NCI-H82 (cell line): Measurements from ENCODE around the gene PSMA8.

Experiments
- DNase-seq: peaks from one replicate; lab custom pipeline; 2025; lab: John Stamatoyannopoulos, UW

Gene PSMA8

GRCh38 chr18:26175481-26175880 lies 41.8 kb downstream of the PSMA8 start:
- no peak for DNase-seq

- DNase-seq, result no peak
Measured at GRCh38 chr18:26176134-26176533, 42.5 kb downstream of the PSMA8 start.

DNA sequence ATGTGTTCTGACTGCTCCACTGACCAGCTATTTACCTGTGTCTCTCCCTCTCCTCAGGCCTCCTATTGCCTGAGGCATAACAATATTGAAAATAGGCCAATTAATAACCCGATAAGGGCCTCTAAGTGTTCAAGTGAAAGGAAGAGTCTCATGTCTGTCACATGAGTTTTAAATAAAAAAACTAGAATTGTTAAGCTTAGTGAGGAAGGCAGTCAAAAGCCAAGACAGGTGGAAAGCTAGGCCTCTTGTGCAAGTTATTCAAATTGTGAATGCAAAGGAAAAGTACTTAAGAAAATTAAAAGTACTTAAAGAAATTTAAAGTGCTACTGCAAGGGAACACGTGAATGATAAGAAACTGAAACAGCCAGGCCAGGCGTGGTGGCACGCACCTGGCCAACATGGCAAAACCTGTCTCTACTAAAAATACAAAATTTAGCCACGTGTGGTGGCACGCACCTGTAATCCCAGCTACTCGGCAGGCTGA lies 47.7 kb downstream of the PSMA8 start:
- no peak for DNase-seq

DNA sequence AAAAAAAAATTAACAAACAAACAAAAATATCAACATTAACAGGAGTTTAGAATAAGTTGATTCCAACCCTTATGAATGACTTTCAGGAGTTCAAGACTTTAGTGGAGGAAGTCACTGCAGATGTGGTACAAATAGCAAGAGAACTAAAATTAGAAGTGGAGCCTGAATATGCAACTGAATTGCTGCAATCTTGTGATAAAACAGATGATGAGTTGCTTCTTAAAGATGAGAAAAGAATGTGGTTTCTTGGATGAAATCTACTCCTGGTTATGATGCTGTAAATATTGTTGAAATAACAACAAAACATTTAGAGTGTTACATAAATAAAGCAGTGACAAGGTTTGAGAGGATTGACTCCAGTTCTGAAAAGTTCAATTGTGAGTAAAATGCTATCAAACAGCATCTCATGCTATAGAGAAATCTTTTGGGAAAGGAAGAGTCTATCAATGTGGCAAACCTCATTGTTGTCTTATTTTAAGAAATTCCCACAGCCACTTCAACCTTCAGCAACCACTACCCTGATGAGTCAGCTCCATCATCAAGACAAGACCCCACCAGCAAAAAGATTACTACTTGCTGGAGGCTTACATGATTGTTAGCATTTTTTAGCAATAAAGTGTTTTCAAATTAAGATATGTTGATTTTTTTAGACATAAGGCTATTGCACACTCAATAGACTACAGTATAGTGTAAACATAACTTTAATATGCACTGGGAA lies 49.9 kb downstream of the PSMA8 start:
- DNase-seq, result no peak

GRCh38 chr18:26185267-26185666 lies 51.6 kb downstream of the PSMA8 start:
- peak; percentile 54 for DNase-seq

- DNase-seq, result no peak
Measured at GRCh38 chr18:26190506-26190905, 56.8 kb downstream of the PSMA8 start.

- no peak for DNase-seq
Measured at GRCh38 chr18:26192233-26192632, 58.6 kb downstream of the PSMA8 start.

GRCh38 chr18:26196605-26197004 lies 62.9 kb downstream of the PSMA8 start:
- no peak for DNase-seq

- peak; percentile 19 for DNase-seq
Measured at GRCh38 chr18:26202001-26202400, 68.3 kb downstream of the PSMA8 start.

- no peak for DNase-seq
Measured at GRCh38 chr18:26205318-26205717, 71.6 kb downstream of the PSMA8 start.

GRCh38 chr18:26206488-26206887 lies 72.8 kb downstream of the PSMA8 start:
- no peak for DNase-seq

DNA sequence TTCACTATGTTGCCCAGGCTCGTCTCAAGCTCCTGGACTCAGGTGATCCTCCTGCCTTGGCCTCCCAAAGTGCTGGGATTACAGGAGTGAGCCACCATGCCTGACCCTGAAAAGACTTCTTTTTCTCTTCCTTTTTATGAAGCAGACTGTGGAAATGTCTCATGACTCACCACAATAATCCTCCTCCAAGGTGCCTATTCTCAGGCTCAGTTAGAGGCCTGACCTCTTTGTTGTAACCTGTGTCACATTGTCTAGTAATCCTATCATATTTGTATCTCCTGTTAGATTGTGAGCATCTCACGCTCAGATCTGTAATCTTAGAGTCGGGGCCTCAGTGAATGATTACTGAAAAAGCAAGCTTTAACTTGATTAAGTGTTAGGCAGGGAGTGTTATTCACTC lies 74.3 kb downstream of the PSMA8 start:
- DNase-seq, result peak; percentile 21

GRCh38 chr18:26208977-26209376 lies 75.3 kb downstream of the PSMA8 start:
- no peak for DNase-seq

- DNase-seq, result no peak
Measured at GRCh38 chr18:26210147-26210546, 76.5 kb downstream of the PSMA8 start.

GRCh38 chr18:26215247-26215970 lies 81.7 kb downstream of the PSMA8 start:
- no peak for DNase-seq

GRCh38 chr18:26225022-26225693 lies 91.5 kb downstream of the PSMA8 start:
- DNase-seq, result peak; percentile 43

- no peak for DNase-seq
Measured at GRCh38 chr18:26225915-26226228, 92.2 kb downstream of the PSMA8 start.

DNA sequence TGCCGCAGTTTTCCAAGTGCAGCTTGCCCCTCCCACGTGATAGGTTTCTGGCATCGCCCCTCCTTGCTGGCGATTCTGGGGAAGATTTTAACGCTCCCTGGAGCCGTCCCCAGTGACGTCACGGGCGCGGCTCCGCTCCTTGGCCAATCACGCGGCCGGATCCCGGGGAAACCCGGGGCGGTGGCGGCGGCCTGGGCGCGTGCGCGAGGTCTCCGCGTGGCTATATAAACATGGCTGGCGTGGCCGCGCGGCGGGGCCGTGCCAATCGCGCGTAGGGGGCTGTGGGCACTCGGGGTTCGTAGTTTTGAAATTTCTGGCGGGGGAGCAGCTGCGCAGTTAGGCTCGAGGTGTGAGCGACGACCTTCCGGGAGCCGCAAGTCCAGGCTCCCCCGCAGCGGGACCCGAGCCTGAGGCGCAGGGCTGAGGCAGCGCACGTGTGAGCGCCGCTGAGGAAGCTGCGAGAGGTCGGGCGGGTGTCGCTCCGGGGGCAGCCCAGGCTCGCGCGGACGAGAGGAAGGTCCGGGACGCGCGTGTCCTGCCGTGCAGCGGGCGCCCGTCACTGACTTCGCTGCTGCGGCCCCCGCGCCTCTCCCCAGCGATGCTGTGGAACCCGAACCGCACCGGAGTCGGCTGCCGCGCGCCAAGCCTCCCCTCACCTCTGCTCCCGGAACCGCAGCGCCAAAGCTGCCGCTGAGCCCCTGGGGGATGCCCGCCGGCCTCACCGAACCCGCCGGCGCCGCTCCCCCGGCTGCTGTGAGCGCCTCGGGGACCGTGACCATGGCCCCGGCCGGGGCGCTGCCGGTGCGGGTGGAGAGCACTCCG lies 92.8 kb downstream of the PSMA8 start, which contains the start of gene TAF4B:
TAF4B (plus strand) TSS at position 217 of the 822 bp plus-strand sequence; CDS start at position 706, 489 bp downstream.
- peak; percentile 98 for DNase-seq

- peak; percentile 51 for DNase-seq
Measured at GRCh38 chr18:26227051-26227670, 93.5 kb downstream of the PSMA8 start.

DNA sequence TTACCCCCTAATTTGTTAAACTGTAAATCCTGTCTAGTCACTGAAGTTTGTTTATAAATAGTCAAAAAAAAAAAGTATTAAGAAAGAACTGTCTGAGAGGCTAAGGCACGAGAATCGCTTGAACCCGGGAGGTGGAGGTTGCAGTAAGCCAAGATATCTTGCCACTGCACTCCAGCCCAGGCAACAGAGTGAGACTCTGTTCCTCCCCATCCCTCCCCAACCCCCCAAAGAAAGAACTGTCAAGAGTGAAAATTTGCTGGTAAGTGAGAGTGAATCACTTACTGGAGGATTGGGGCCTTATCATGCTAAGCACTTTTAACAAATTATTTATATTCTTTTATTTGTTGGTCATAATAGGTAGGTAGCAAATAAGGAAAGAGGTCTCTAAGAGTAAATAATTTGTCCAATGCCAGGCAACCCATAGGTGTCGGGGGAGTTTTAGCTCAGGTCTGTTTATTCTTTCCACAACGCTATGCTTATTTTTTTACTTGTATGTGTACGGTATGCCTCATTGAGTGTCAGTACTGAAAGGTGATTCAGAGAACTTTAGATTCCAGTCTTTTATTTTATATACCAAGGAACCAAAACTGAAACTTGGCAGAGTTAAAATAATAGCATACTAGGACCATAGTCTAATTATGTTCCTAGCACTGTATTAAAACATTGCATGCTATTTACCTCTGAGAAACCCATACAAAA lies 95.0 kb downstream of the PSMA8 start:
- peak; percentile 8 for DNase-seq

GRCh38 chr18:26230497-26230896 lies 96.8 kb downstream of the PSMA8 start:
- DNase-seq, result no peak
